CD4-positive, alpha-beta T cell (primary cell): ENCODE measurements around the gene BCL11B. TPM values are rescaled to one million over a fixed set of nuclear protein-coding genes. Genes with fewer than 3 reads are reported as not detected.

ENCODE experiments used
- ATAC-seq: fragments of 200-7000 bp; cut with Tn5 transposase; one replicate; pipeline ENCODE4 v1.10.0; 2022; ENCODE audit warnings: mild to moderate bottlenecking; ENCODE audit not compliant: poor library complexity
- CTCF ChIA-PET: fragments of 350-600 bp; sonication (Branson Sonifier 250); formaldehyde crosslinking; loops from one replicate; lab custom pipeline; 2021; ENCODE audit warnings: antibody characterized with exemption, inconsistent platforms; lab: Charles Lee
- POLR2A ChIA-PET: fragments of 350-600 bp; sonication (Branson Sonifier 250); formaldehyde crosslinking; loops from one replicate; lab custom pipeline; 2021; ENCODE audit warnings: antibody characterized with exemption, inconsistent platforms; lab: Charles Lee
- DNase-seq, 14 experiments: peaks; one replicate each; pipeline ENCODE4 v3.0.0-alpha.2; 2013 to 2020; ENCODE audit warnings: mixed read lengths in 2 of 14
- H3K27ac ChIP-seq, 2 donors: one replicate each; pipeline versions ENCODE4 v1.5.1 to v1.7.0; 2013; ENCODE audit warnings: low read length in 2 of 2, low read depth in 1 of 2, mild to moderate bottlenecking in 1 of 2
- H3K27me3 ChIP-seq, 2 experiments: 1 replicate in 1 of 2; 2 replicates in 1 of 2; pipeline versions ENCODE4 v1.6.1 to v1.7.0; 2013; ENCODE audit warnings: low read length in 2 of 2, control low read depth in 1 of 2, mild to moderate bottlenecking in 1 of 2, moderate library complexity in 1 of 2; ENCODE audit not compliant: insufficient read depth in 2 of 2, control insufficient read depth in 1 of 2
- H3K36me3 ChIP-seq: one replicate; pipeline ENCODE4 v1.6.1; 2013; ENCODE audit warnings: low read length, control low read depth; ENCODE audit not compliant: insufficient read depth
- H3K4me1 ChIP-seq: one replicate; pipeline ENCODE4 v1.6.1; 2013; ENCODE audit warnings: low read length, control low read depth; ENCODE audit not compliant: insufficient read depth
- H3K4me3 ChIP-seq: one replicate; pipeline ENCODE4 v1.5.1; 2013; ENCODE audit warnings: mild to moderate bottlenecking, low read length, moderate library complexity
- H3K9me3 ChIP-seq, 2 experiments: 1 replicate in 1 of 2; 2 replicates in 1 of 2; pipeline versions ENCODE4 v1.6.1 to v1.7.0; 2013; ENCODE audit warnings: low read length in 2 of 2, mild to moderate bottlenecking in 2 of 2, control low read depth in 1 of 2, moderate library complexity in 1 of 2; ENCODE audit not compliant: control insufficient read depth in 1 of 2, insufficient read depth in 1 of 2
- H3K27ac Mint-ChIP-seq: one replicate; pipeline ENCODE4 v1.8.0; 2020; ENCODE audit warnings: mixed read lengths
- H3K27me3 Mint-ChIP-seq: one replicate; pipeline ENCODE4 v1.8.0; 2021; ENCODE audit warnings: mixed read lengths
- H3K36me3 Mint-ChIP-seq: one replicate; pipeline ENCODE4 v1.8.0; 2021; ENCODE audit warnings: low read depth, mixed read lengths
- H3K4me1 Mint-ChIP-seq: one replicate; pipeline ENCODE4 v1.8.0; 2021; ENCODE audit warnings: low read depth, mixed read lengths
- H3K4me3 Mint-ChIP-seq: one replicate; pipeline ENCODE4 v1.8.0; 2020; ENCODE audit warnings: mild to moderate bottlenecking, mixed read lengths
- H3K9me3 Mint-ChIP-seq: one replicate; pipeline ENCODE4 v1.8.0; 2020; ENCODE audit warnings: mixed read lengths
- intact Hi-C, 2 experiments: fragments of 100-400 bp; cut with DNase I in 1 of 2; cut with micrococcal nuclease in 1 of 2; formaldehyde crosslinking; loops; one replicate each; pipeline versions ENCODE4 v1.15.1 to v1.9.0; 2023 to 2025; cut with DNase I, micrococcal nuclease
- total RNA-seq, 174 experiments: library from RNA in 2 of 174; stranded (reverse) in 2 of 174; gene quantifications; one replicate each; pipeline ENCODE4 v1.2.3 and lab custom pipeline; 2021 to 2026
- TF ChIP-seq, protein P1 (sequence below): fragments of 200-600 bp; IDR thresholded peaks from one replicate; pipeline ENCODE4 v1.8.0; 2022; ENCODE audit warnings: antibody characterized with exemption, mild to moderate bottlenecking

BCL11B gene
- total RNA-seq, 2 experiments from 2014 or later: 244 to 254 TPM

DNA sequence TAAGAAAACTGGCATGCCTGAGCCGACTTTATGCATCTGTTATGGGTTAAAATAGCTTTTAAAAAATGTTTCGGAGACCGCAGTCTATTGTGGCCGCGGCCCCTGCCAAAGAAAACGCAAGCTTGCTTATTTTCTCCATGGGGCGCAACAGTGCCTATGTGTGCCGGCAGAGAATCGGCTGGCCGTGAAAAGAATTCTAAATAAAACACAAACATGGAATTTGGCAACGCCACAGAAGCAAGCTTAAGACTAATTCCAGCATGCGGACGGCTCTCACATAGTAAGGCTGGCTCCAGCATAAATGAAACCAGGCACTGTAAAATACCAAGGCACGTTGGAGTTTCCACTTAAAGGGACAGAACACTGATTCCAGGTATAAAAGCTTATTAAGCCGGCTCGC is 56.7 kb downstream of the BCL11B start:
- TF ChIP-seq, protein P1, sequence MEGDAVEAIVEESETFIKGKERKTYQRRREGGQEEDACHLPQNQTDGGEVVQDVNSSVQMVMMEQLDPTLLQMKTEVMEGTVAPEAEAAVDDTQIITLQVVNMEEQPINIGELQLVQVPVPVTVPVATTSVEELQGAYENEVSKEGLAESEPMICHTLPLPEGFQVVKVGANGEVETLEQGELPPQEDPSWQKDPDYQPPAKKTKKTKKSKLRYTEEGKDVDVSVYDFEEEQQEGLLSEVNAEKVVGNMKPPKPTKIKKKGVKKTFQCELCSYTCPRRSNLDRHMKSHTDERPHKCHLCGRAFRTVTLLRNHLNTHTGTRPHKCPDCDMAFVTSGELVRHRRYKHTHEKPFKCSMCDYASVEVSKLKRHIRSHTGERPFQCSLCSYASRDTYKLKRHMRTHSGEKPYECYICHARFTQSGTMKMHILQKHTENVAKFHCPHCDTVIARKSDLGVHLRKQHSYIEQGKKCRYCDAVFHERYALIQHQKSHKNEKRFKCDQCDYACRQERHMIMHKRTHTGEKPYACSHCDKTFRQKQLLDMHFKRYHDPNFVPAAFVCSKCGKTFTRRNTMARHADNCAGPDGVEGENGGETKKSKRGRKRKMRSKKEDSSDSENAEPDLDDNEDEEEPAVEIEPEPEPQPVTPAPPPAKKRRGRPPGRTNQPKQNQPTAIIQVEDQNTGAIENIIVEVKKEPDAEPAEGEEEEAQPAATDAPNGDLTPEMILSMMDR: no peak

DNA sequence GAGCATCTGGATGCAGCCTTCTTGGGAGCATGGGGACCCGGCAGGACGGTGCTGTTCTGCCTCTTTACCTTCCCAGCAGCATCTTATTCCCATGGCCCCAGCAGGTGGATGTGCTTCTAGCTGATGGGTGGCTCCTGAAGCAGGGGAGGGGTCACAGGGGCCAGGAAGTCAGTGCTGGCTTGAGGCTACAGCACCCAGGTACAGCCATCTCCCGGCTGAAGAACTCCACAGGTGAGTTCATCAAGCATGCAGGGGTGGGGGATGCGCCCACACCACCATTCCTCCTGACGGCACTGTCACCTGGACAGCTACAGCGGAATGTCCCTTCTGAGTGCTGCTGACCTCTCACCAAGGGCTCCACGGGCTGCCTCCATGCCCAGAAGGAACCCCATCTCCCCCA is 57.3 kb downstream of the BCL11B start:
- Mint-ChIP-seq H3K4me3 (peak overlapping the region; percentile 84), H3K36me3 (peaks cover 95% of the 10 kb centered on the region), H3K27me3 (no peaks in the 10 kb centered on the region), H3K4me1 (peaks cover 99% of the 10 kb centered on the region), H3K27ac (peak overlapping the region; percentile 95), H3K9me3 (no peaks in the 10 kb centered on the region)
- Histone ChIP-seq H3K4me3 (peak overlapping the region; percentile 39), H3K36me3 (peaks cover 69% of the 10 kb centered on the region), H3K27me3 (no peaks in the 10 kb centered on the region), H3K4me1 (peaks cover 99% of the 10 kb centered on the region), H3K27ac (peak overlapping the region; percentile 25 to 71), H3K9me3 (no peaks in the 10 kb centered on the region)
- DNase-seq (peak in 1 of 14 experiments; percentile 44), ATAC-seq (peak; percentile 11)
- intact Hi-C loops: loop anchor here in 1 of 2 experiments (2.0 kb wide), 1 partner anchor 24 kb away; no protein-coding TSS in a partner anchor
- CTCF ChIA-PET: interaction anchor here (1.0 to 3.4 kb wide), 8 partner anchors 13 to 57 kb away, joined by 3 to 23 read pairs (median 4); partner anchors contain the start of gene BCL11B
- TF ChIP-seq, protein P1: no peak
- POLR2A ChIA-PET: interaction anchor here (1.3 to 83.0 kb wide), 5 partner anchors 3 to 1236 kb away, joined by 3 to 4389 read pairs (median 10); partner anchors contain the start of gene BCL11B

More for the DNA sequence above, 56.7 kb downstream of the BCL11B start:
- ATAC-seq (no peak), DNase-seq (no peak)
- H3K4me3 ChIP-seq: peak overlapping the region; percentile 39
- Mint-ChIP-seq H3K9me3 (no peaks in the 10 kb centered on the region), H3K27me3 (no peaks in the 10 kb centered on the region), H3K4me3 (peak overlapping the region; percentile 84), H3K36me3 (peaks cover 95% of the 10 kb centered on the region), H3K4me1 (peaks cover 99% of the 10 kb centered on the region), H3K27ac (peak overlapping the region; percentile 95)
- intact Hi-C loops: loop anchor here in 1 of 2 experiments (2.0 kb wide), 1 partner anchor 24 kb away; no protein-coding TSS in a partner anchor
- ChIA-PET POLR2A (interaction anchor here (1.3 to 83.0 kb wide), 7 partner anchors 2 to 1237 kb away, joined by 3 to 4389 read pairs (median 4); partner anchors contain the start of gene BCL11B), CTCF (interaction anchor here (0.9 to 3.4 kb wide), 10 partner anchors 12 to 57 kb away, joined by 3 to 23 read pairs (median 4); partner anchors contain the start of gene BCL11B)
- peaks cover 71% of the 10 kb centered on the region for H3K36me3 ChIP-seq
- H3K9me3 ChIP-seq: no peaks in the 10 kb centered on the region
- H3K27me3 ChIP-seq: no peaks in the 10 kb centered on the region
- peak overlapping the region; percentile 25 to 71 for H3K27ac ChIP-seq
- peaks cover 99% of the 10 kb centered on the region for H3K4me1 ChIP-seq

DNA sequence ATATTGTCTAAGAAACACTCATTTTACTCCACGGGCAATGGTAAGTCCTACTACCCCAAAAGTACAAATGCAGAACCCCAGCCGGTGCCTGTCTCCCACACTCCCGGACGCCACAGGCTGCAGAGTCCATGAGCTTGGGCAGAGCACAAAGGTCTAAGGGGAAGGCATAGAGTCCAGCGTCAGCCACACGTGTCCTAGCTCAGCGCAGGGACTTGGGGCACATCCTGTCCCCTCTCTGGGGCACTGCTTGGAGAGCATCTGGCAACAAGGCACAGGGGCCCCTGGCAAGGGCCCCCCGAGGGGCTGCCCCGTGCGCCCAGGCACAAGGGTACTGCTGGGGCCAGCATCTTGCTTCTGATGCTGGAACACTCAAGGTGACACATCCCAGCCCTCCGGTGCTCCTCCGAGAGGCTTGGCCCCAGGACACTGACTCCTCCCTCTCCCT is 58.4 kb downstream of the BCL11B start:
- H3K27ac Mint-ChIP-seq: peak overlapping the region; percentile 95
- peak overlapping the region; percentile 88 for H3K4me3 Mint-ChIP-seq
- TF ChIP-seq, protein P1: no peak
- peaks cover 100% of the 10 kb centered on the region for H3K4me1 Mint-ChIP-seq
- H3K9me3 ChIP-seq: no peaks in the 10 kb centered on the region
- intact Hi-C loops: no loop called here
- H3K27me3 Mint-ChIP-seq: no peaks in the 10 kb centered on the region
- peaks cover 95% of the 10 kb centered on the region for H3K36me3 Mint-ChIP-seq
- DNase-seq: no peak
- peak overlapping the region; percentile 36 for H3K4me3 ChIP-seq
- peak overlapping the region; percentile 78 to 82 for H3K27ac ChIP-seq
- ChIA-PET CTCF (interaction anchor here (1.3 kb wide), 2 partner anchors 9 to 11 kb away, joined by 3 to 4 read pairs; no protein-coding TSS in a partner anchor), POLR2A (interaction anchor here (0.6 to 83.0 kb wide), 4 partner anchors 4 to 1126 kb away, joined by 3 to 4389 read pairs (median 2197); partner anchors contain the start of gene BCL11B)
- peaks cover 68% of the 10 kb centered on the region for H3K36me3 ChIP-seq
- H3K27me3 ChIP-seq: no peaks in the 10 kb centered on the region
- peaks cover 99% of the 10 kb centered on the region for H3K4me1 ChIP-seq
- ATAC-seq: peak; percentile 6
- H3K9me3 Mint-ChIP-seq: no peaks in the 10 kb centered on the region
